HG02588 (cell line): ENCODE data around the gene WDR18.
"Not testable (repeated sequence)": the region's sequence is repeated elsewhere in the genome, so short reads cannot be mapped to it uniquely, and the experiment has no call there.

Experiments
- ATAC-seq: cut with Tn5 transposase; IDR thresholded peaks from one replicate; pipeline ENCODE4 v1.9.1; 2021; ENCODE audit warnings: mild to moderate bottlenecking, moderate library complexity; ENCODE audit not compliant: unreplicated experiment

The WDR18 gene

GRCh38 chr19:950352-951066 is 33.6 kb upstream of the WDR18 start:
- no peak for ATAC-seq

GRCh38 chr19:952049-952679 is 32.0 kb upstream of the WDR18 start:
- no peak for ATAC-seq

- no peak for ATAC-seq
These were observed 31.3 kb upstream of the WDR18 start for GRCh38 chr19:952680-953444.

GRCh38 chr19:953445-954271 is 30.5 kb upstream of the WDR18 start:
- no peak for ATAC-seq

- ATAC-seq, result no peak
These were observed 29.9 kb upstream of the WDR18 start for GRCh38 chr19:954272-954671.

GRCh38 chr19:954672-955494 is 29.3 kb upstream of the WDR18 start:
- ATAC-seq, result no peak

GRCh38 chr19:955803-956765 is 28.1 kb upstream of the WDR18 start:
- ATAC-seq, result no peak

GRCh38 chr19:956766-957440 is 27.2 kb upstream of the WDR18 start:
- ATAC-seq, result no peak

- ATAC-seq, result not testable (repeated sequence)
These were observed 26.6 kb upstream of the WDR18 start for GRCh38 chr19:957578-957977.

- no peak for ATAC-seq
These were observed 24.9 kb upstream of the WDR18 start for GRCh38 chr19:958967-959855.

- ATAC-seq, result no peak
These were observed 24.1 kb upstream of the WDR18 start for GRCh38 chr19:960020-960419.

- no peak for ATAC-seq
These were observed 23.6 kb upstream of the WDR18 start for GRCh38 chr19:960601-960938.

- no peak for ATAC-seq
These were observed 22.1 kb upstream of the WDR18 start for GRCh38 chr19:961866-962620.

- ATAC-seq, result no peak
These were observed 21.3 kb upstream of the WDR18 start for GRCh38 chr19:962683-963400.

- ATAC-seq, result no peak
These were observed 20.6 kb upstream of the WDR18 start for GRCh38 chr19:963486-963951.

GRCh38 chr19:964116-964520 is 20.0 kb upstream of the WDR18 start:
- ATAC-seq, result no peak
